Activated CD4-positive, alpha-beta T cell treated with anti-CD3 and anti-CD28 coated beads, Interleukin-2, amount 50 U/mL, for 1 hour (primary cell): Measurements from ENCODE around the gene ABCC1.

ENCODE experiments used
- DNase-seq: peaks from one replicate; pipeline ENCODE4 v3.0.0-alpha.2; 2020

ABCC1 gene

DNA sequence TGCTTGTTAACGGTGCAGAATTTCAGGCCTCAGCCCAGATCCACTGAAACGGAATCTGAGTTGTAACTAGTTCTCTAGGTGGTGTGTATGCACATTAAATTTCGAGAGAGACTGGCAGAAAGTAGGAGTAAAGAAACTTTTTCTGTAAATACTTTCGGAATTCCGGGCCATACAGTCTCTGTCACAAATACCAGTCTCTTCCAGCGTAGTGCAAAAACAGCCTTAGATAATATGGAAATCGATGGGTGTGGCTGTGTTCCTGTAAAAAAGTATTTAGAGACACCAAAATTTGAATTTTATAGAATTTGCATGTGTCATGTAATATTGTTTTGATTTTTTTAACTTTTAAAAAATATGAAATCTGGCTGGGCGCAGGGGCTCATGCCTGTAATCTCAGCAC, 109.7 kb downstream of the ABCC1 start:
- no peak for DNase-seq

DNA sequence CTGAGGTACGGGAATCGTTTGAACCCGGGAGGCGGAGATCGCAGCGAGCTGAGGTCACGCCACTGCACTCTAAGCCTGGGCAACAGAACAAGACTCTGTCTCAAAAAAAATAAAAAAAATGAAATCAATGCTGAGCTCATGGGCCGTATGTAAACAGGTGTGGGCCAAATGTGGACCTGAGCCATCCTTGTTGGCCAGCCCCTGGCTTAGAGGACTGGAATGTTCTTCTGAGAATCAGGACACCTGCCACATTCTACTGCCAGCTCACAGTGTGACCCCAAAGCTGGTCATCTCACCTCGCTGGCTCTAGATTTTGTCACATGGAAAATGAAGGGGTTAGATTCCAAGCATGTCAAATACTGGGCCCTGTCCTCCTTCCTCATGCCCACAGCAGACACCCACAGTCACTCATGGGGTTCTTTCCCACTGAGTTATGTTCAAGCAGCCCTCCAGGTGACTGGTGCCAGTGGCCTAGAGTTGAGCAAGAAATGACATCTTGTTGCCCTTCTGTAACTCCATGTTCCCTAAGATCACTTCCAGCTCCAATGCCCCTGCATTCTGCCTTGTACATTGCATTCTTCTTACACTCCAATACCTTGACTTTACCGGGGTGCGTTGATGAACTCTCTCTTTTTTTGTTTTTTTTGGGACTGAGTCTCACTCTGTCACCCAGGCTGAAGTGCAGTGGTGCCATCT, 110.6 kb downstream of the ABCC1 start:
- DNase-seq = no peak

DNA sequence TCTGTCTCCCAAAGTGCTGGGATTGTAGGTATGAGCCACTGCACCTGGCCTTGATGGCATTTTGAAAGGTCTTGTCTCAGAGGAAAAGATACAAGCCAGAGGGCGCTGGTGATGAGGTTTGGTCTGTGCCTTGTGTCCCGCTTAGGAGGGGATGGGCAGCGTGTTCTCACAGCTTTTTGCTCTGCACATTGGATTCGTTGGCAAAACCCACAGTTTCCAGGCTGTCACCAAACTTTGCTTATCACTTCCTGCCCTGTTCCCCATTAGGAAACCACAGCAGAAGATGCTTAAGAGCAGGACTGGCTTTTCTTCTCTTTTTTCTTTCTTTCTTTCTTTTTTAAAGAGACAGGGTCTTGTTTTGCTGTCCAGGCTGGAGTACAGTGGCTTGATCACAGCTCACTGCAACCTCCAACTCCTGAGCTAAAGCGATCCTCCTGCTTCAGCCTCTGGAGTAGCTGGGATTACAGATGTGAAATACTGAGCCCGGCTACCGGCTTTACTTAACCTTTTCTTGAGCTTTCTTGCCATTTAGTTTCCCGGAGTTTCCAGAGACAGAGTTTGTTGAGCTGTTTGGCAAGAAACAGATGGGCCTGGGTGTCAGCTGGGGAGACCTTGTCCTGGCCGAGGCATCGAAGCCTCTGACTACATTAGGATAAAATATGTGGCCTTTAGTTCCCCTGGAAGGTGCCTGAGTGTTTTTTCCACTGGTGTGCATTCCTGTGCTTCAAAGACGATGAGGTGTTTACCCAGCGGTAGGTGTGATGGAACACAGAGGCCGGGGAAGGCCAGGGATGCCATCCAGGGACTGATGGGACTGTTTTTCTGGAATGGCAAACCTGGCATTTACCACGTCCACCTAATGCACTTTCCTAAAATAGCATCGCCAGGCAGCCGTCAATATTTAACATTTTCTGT, 112.9 kb downstream of the ABCC1 start:
- peak; percentile 15 for DNase-seq

DNA sequence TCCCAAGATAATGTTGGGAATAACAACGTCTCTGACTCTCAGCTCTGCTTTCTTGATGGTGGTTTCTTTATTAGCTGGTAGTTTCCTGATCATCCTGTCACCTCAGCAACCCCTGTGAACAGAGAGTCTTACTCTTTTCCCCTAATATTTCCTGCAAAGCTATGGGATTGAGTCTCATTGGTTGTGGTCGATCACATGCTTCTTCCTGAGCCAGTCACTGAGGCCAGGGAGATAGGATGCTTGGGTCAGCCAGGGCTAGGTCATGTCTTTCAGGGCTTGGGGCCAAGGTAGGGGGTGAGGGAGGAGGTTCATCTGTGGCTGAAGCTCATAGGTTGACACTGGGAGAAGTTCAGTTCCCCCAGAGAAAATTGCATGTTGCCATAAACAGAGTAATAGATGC, 114.3 kb downstream of the ABCC1 start:
- DNase-seq = no peak

DNA sequence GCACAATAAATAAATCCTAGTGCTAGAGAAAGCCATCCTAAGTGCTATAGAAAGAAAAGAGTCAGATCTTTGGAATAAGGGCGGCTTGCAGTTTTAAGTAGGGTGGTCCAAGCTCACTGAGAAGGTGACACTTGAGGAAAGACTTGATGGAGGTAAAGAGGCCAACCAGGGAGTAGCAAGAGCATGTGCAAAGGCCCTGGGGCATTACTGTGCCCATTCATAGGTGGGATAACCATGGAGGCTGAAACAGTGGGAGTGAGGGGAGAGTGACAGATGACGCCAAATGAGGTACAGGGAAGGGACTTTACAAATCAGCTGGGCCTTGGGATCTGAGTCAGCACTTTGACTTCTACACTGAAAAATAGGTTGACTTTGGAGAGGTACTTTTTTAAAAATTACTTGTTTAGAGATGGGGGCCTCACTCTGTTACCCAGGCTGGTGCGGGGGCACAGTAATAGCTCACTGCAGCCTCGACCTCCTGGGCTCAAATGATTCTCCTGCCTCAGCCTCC, 115.5 kb downstream of the ABCC1 start:
- no peak for DNase-seq

DNA sequence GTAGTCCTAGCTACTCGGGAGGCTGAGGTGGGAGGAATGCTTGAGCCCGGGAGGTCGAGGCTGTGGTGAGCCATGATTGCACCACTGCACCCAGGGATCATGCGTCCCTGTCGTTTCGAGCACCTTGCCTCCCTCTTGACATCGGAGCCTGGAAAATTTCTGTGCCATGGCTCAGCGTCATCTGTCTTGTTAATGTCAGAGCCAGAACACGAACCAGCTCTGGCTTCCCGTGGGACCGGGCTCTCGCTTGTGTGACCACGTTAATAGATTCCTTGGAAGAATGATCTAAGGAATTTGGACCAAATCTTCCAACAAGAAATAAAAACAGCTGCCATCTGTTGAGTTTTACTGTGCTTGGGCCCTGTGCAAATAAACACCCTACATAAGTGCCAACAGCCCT, 117.7 kb downstream of the ABCC1 start:
- no peak for DNase-seq

DNA sequence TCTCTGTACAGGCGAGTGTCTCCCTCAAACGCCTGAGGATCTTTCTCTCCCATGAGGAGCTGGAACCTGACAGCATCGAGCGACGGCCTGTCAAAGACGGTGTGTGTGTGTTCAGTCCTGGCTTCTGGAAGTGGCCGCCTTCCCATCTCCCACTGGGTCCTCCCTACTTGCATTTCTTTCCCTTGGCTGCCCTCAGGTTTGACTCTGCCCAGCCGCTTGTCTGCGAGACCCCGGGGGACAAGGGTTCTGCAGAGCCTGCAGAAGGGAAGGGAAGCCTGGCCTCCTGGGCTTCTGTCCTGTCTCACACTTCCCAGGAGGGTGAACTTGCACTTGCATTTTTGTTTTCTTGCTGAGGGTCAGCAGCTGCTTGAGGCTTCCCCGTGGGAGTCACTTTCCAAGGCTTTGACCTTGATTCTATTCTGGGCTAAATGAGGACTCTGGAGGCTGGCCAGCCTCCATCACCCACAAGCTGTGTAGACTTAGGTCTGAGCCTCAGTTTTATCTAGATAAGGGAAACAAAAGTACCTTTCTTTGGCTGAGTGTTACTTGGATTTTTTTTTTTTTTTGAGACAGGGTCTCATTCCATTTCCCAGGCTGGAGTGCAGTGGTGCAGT, 122.3 kb downstream of the ABCC1 start:
- DNase-seq = no peak

DNA sequence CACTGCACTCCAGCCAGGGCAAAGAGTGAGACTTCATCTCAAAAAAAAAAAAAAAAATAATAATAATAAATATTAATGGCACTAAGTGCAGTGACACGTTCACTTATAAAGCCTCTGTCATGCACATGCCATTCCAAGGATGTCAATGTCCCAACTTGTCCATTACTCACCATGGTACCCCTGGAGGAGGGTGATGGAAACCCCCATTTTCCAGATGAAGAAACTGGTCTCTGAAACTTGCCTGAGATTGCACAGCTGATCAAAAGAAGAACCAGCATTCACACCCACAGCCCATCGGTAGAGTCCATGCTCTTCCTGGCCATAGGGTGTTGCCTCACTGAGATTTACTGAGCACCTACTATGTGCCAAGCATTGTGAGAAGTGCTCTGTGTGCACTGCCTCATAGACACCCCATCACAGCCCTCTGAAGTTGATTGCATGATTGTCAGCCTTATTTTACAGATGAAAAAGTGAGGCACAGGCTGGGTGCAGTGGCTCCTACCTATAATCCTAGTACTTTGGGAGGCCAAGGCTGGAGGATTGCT, 123.7 kb downstream of the ABCC1 start:
- DNase-seq = no peak

DNA sequence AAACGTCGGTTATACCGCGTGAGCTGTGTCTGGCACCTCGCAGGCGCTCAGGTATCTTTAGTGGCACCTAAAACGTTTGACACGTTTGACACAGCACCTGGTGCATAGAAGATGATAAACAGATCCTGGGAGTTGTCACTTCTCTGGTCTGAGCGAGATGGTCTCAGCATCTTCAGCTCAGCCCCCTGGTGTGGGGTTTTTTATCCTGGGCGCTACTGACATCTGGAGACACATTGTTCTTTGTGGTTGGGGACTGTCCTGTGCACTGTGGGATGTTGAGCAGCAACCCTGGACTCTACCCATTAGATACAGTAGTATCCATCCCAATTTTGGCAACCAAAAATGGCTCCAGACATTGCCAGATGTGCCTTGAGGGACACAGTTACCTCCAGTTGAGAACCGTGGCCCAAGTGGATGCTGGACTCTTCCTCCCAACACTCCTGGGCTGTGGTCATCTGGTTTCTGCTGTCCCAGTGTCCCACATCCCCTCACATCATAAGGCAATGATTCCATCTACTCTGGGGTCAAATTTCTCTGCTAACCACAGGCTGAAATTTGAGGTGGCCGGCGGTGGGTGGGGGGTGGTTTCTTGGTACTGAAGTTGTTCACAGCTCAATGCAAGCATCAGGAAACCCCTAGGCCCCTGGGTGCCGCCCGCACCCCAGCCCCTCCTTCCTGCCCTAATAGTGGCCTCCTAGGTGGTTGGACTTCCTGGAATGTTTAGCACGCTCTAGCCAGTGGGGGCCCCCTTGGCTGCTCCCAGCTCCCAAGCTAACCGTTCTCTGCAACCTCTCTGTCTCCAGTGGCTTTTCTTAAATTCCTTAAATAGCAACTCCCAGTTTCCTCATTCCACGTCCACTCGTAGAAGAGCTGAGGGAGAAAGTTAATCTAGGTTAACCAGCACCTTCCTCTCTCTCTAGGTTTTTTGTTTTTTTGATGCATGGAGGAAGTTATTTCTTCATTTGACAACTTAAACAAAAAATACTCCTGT, 124.8 kb downstream of the ABCC1 start:
- DNase-seq = no peak

DNA sequence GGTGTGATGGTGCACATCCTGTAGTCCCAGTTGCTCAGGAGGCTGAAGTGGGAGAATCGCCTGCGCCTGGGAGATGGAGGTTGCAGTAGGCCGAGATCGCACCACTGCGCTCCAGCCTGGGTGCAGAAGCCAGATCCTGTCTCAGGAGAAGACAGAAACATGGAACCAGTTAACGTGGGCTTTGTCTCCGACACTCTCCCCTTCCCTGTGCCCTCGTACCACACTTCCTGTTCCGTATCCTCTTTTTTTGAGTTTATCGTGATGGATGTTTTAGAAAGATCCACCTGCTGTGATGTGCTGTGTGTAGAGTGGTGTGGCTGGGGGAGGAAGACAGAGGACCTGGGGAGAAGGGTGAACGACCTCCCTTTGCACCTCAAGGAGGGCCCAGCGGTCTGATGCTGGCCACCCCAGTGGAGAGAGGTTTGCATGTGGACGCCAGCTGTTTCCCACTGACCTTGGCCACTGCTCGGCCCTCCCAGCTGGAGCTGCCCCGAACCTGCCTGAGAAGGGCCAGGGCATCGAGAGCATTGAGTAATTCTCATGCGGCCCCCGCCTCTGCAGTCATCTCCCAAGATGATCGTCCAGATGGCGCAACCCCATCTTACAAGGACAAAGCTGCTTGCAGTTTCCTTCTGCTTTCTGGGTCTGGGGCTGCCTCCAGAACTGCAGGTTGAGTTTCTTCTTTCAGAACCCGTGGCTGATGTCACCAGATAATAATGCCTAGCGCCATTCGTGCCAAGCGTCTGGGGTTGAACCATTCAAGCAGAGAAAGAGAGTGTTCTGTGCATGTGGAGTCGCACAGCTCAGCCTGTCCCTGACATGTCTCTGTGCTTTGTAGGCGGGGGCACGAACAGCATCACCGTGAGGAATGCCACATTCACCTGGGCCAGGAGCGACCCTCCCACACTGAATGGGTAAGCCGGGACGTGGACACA, 126.3 kb downstream of the ABCC1 start:
- no peak for DNase-seq

DNA sequence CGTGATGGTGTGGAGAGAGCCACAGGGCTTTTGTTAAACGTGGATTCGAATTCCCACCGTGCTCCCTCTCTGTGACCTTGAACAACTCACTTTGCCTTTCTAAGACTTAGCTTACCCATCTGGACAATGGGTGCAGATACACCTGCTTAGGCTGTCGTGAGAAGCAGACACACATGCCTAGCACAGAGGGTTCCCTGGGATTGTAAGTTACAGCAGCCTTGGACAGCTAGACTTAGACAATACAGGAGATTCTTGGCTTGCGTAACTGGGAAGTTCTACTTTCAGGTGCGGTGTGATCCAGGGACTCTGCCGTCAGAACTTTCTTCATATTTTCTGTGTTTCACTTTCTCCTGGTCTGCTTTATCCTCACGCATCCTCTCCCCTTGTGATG, 127.0 kb downstream of the ABCC1 start:
- DNase-seq = no peak

DNA sequence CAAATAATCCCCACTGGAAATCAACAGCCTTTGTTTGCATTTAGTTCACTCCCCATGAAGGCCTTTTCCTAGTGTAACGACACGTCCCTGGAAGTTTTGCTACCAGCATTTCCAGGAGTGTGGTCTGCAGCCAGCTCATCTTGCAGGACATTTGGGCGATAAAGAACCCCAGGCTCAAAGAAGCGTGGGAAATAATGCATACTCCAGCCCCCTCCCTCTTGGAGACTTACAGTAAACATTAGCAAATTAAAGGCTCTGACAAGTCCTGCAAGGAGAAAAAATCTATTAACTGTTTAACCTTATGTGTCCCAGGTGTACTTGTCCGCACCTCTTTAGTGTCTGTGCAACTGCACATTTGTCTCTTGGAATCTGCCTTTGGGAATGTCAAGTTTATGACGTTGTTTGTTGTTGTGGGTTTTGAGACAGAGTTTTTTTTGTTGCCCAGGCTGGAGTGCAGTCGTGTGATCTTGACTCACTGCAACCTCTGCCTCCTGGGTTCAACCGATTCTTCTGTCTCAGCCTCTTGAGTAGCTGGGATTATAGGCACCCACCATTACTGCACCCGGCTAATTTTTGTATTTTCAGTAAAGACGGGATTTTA, 131.1 kb downstream of the ABCC1 start:
- DNase-seq = no peak

DNA sequence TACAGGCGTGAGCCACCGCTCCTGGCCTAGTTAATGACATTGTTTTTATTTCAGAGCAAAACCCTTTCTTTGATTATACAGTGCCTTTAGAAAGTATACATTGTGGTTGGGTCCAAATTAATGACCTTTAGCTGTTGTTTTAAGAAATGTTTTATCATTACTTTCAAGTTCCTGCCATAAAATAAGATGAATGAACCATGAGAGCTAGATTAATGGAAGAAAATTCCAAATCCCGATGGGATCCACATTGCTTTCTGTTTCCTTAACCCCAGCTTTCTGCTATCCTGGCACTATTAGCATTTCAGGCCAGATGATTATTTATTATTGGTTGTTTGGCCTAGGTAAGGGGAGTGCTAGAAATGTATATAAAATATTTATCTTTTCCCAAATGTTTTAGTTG, 131.7 kb downstream of the ABCC1 start:
- no peak for DNase-seq

DNA sequence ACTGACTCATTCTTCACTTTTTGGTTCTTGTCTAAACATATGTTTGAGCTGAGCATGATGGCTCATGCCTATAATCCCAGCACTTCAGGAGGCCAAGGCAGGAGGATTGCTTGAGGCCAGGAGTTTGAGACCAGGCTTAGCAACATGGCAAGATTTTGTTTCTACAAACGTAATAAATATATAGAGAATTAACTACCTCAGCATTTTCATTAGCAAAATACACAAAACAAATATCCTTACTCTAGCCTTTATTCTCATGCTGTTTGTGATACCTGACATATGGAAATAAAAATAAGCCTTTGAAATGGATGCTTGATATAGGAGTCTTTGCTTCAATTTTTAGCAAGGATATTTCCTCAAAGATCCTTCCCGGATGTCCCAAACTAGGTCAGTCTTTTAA, 132.8 kb downstream of the ABCC1 start:
- no peak for DNase-seq

DNA sequence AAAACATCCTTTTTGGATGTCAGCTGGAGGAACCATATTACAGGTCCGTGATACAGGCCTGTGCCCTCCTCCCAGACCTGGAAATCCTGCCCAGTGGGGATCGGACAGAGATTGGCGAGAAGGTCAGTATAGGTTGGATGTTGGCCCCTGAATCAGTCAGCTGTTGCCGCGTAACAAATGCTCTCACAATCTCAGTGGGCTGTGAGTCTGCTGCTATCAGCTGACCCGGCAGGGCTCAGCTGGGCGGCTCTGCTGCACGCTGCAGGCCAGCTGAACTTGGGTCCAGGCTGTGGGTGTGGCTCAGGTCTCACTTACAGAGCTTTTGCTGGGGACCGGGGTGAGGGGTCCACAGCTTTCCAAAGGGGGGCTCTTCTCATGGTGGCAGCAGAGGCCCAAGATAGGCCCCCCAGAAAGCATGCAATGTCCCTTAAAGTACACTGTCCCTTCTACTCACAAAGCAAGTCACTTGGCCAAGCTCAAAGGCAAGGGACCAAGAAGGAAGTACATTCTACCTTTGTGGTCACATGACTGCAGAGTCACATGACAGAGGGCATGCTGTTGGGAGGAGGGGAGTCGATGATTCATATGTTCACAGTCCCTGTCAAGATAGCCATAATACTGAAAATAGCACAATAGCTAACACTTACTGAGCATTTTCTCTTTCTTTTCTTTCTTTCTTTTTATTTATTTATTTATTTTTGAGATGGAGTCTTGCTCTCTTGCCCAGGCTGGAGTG, 134.2 kb downstream of the ABCC1 start:
- DNase-seq = no peak

DNA sequence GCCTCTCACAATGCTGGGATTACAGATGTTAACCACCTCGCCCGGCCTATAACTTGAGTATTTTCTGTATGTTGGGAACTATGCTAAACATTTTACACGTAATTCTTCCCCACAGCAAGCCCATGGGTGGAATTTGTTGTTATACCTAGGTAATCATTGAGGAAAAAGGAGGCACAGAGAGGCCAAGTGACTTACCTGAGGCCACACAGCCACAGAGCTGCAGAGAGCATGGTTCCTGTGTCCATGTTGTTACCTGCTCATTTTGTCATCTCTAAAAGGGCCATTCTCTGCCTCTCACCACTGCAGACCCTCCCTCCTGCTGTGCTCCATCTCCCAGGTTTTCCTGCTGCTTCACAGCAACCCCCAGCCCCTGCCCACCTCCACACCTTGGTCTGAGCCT, 135.5 kb downstream of the ABCC1 start:
- no peak for DNase-seq

DNA sequence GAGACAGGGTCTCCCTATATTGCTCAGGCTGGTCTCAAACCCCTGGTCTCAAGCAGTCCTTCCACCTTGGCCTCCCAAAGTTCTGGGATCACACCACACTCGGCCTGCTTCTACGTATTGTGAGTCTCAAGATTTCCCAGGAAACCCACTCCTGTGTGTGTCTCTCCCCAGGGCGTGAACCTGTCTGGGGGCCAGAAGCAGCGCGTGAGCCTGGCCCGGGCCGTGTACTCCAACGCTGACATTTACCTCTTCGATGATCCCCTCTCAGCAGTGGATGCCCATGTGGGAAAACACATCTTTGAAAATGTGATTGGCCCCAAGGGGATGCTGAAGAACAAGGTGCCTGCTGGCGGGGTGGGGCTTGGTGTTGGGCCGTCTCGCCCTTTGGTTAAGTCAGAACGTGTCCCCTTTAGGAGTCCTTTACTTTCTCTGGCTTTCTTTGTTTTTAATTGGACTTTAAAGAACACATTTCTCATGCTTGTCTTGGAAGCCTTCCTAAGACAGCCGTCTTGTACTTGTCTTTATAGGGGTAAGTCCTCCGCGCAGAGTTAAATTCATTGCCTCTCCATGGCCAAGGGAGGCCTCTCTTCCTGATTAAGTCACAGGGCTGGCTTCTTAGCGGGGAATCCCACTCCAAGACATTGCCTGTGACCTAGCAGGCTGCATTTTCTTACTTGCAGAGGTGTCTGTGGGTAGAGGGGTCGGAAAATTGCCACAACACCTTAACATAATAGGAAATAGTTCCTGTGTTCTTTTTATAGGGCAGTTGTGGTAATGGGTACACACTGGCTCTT, 137.4 kb downstream of the ABCC1 start:
- no peak for DNase-seq

DNA sequence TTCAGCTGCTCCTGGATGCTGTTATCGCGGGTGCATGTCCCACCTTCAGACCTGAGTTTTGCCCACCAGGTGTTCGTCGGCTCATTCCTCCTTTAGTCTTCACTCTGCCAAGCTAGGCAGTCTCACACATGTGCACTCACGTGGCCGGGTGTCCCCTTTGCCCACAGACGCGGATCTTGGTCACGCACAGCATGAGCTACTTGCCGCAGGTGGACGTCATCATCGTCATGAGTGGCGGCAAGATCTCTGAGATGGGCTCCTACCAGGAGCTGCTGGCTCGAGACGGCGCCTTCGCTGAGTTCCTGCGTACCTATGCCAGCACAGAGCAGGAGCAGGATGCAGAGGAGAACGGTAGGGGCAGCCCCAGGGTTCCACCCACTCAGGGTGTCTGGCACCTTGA, 140.8 kb downstream of the ABCC1 start:
- no peak for DNase-seq
